GM18498 (cell line): Measurements from ENCODE around the gene KDELR1.

Experiments used
- ATAC-seq: cut with Tn5 transposase; IDR thresholded peaks from one replicate; pipeline ENCODE4 v1.9.1; 2021; ENCODE audit warnings: mild to moderate bottlenecking, moderate library complexity; ENCODE audit not compliant: unreplicated experiment

KDELR1 gene

GRCh38 chr19:48342841-48343540, 48.4 kb downstream of the KDELR1 start:
- ATAC-seq, result no peak

- ATAC-seq, result no peak
Measured at GRCh38 chr19:48342414-48342738, 49.0 kb downstream of the KDELR1 start.

GRCh38 chr19:48341515-48342413, 49.6 kb downstream of the KDELR1 start:
- no peak for ATAC-seq

GRCh38 chr19:48340995-48341394, 50.4 kb downstream of the KDELR1 start:
- ATAC-seq, result no peak

GRCh38 chr19:48338802-48339503, 52.4 kb downstream of the KDELR1 start:
- ATAC-seq, result no peak

- ATAC-seq, result no peak
Measured at GRCh38 chr19:48338253-48338755, 53.0 kb downstream of the KDELR1 start.

- ATAC-seq, result peak; percentile 62
Measured at GRCh38 chr19:48333467-48334384, 57.6 kb downstream of the KDELR1 start.

GRCh38 chr19:48332662-48333466, 58.5 kb downstream of the KDELR1 start:
- peak; percentile 68 for ATAC-seq
